Measurements from ENCODE around the gene ZNHIT2.

ZNHIT2 gene

GRCh38 chr11:65147352-65148075 is 30.0 kb upstream of the ZNHIT2 start:
- no peak overlapping the region for H3K27ac ChIP-seq
- TF ChIP-seq ZFX (IDR thresholded peaks at IDR 0.05) (no peak), CTCF (conservative IDR thresholded peaks at IDR 0.05) (no peak)

- no peak overlapping the region for H3K27ac ChIP-seq
- TF ChIP-seq ZFX (IDR thresholded peaks at IDR 0.05) (no peak), CTCF (conservative IDR thresholded peaks at IDR 0.05) (no peak)
These were observed 24.5 kb upstream of the ZNHIT2 start for GRCh38 chr11:65141896-65142494.

- H3K27ac ChIP-seq: peak overlapping the region; percentile 96; the same call in 1 of the 2 replicates
- TF ChIP-seq CTCF (conservative IDR thresholded peaks at IDR 0.05) (no peak), ZFX (IDR thresholded peaks at IDR 0.05) (no peak)
These were observed 19.1 kb upstream of the ZNHIT2 start for GRCh38 chr11:65136515-65137096.

GRCh38 chr11:65135633-65136145 is 18.2 kb upstream of the ZNHIT2 start:
- TF ChIP-seq CTCF (conservative IDR thresholded peaks at IDR 0.05): no peak
- no peak for TF ChIP-seq ZFX (IDR thresholded peaks at IDR 0.05)
- peak overlapping the region; percentile 96 for H3K27ac ChIP-seq

- TF ChIP-seq CTCF (conservative IDR thresholded peaks at IDR 0.05): no peak
- TF ChIP-seq ZFX (IDR thresholded peaks at IDR 0.05): no peak
- H3K27ac ChIP-seq: peak overlapping the region; percentile 96
These were observed 17.6 kb upstream of the ZNHIT2 start for GRCh38 chr11:65134952-65135632.

- TF ChIP-seq ZFX (IDR thresholded peaks at IDR 0.05) (peak; percentile 80; the same call in 1 of the 2 replicates), CTCF (conservative IDR thresholded peaks at IDR 0.05) (no peak)
- H3K27ac ChIP-seq: peak within 1 kb of the TSS; percentile 96
These were observed 16.9 kb upstream of the ZNHIT2 start, which contains the start of gene SYVN1 for GRCh38 chr11:65134240-65134951. Gene SYVN1, minus strand, starts transcription at chr11:65134519. Its CDS starts 918 bp downstream, at chr11:65133601.

Measured in C4-2B (cell line).